Hepatocyte (in vitro differentiated cells): ENCODE measurements around the gene FLRT1.

Experiments
- CTCF ChIP-seq: fragments of 200-600 bp; sonication (generic); IDR thresholded peaks from 2 replicates; pipeline ENCODE4 v1.5.1; 2016; ENCODE audit warnings: antibody characterized with exemption, mild to moderate bottlenecking; ENCODE audit not compliant: poor library complexity
- EZH2 ChIP-seq: fragments of 200-600 bp; sonication (generic); IDR thresholded peaks from 2 replicates; pipeline ENCODE4 v1.6.1; 2016; ENCODE audit warnings: antibody characterized with exemption, mild to moderate bottlenecking, borderline replicate concordance

- TF ChIP-seq CTCF (no peak), EZH2 (no peak)
Observed at GRCh38 chr11:64006398-64006797, 29.3 kb upstream of the FLRT1 start.
